Neuronal stem cell (in vitro differentiated cells): ENCODE measurements around the gene LGMN.

Experiments
- DNase-seq: peaks from one replicate; pipeline ENCODE4 v3.0.0-alpha.2; 2013; ENCODE audit warnings: low spot score
- H2AFZ ChIP-seq: one replicate; pipeline ENCODE4 v1.6.1; 2013; ENCODE audit warnings: mild to moderate bottlenecking, low read length, inconsistent platforms
- H2AK5ac ChIP-seq: 2 replicates; pipeline ENCODE4 v1.6.1; 2013; ENCODE audit warnings: low read depth, mild to moderate bottlenecking, inconsistent platforms, low read length, moderate library complexity, mixed read lengths
- H2BK120ac ChIP-seq: 2 replicates; pipeline ENCODE4 v1.6.1; 2013; ENCODE audit warnings: low read depth, mild to moderate bottlenecking, inconsistent platforms, low read length, moderate library complexity, mixed read lengths
- H2BK12ac ChIP-seq: one replicate; pipeline ENCODE4 v1.6.1; 2013; ENCODE audit warnings: low read length, inconsistent platforms
- H2BK15ac ChIP-seq: 2 replicates; pipeline ENCODE4 v1.6.1; 2013; ENCODE audit warnings: mild to moderate bottlenecking, low read length, inconsistent platforms, mixed read lengths
- H2BK5ac ChIP-seq: one replicate; pipeline ENCODE4 v1.6.1; 2013; ENCODE audit warnings: inconsistent platforms, mild to moderate bottlenecking, low read length, moderate library complexity
- H3K14ac ChIP-seq: one replicate; pipeline ENCODE4 v1.6.1; 2013; ENCODE audit warnings: low read length, inconsistent platforms
- H3K18ac ChIP-seq: 2 replicates; pipeline ENCODE4 v1.6.1; 2013; ENCODE audit warnings: low read length, inconsistent platforms
- H3K23ac ChIP-seq: 2 replicates; pipeline ENCODE4 v1.6.1; 2013; ENCODE audit warnings: low read depth, mild to moderate bottlenecking, mixed read lengths, low read length, inconsistent platforms; ENCODE audit not compliant: poor library complexity
- H3K27ac ChIP-seq: replicated peaks from 3 replicates; pipeline ENCODE4 v1.5.1; 2013; ENCODE audit warnings: low read length, inconsistent platforms
- H3K27me3 ChIP-seq, 3 experiments: 2 replicates each; pipeline ENCODE4 v1.6.1; 2013; ENCODE audit warnings: low read length in 3 of 3, mild to moderate bottlenecking in 2 of 3, inconsistent platforms in 1 of 3, low read depth in 1 of 3, mixed read lengths in 1 of 3, moderate library complexity in 1 of 3; ENCODE audit not compliant: control insufficient read depth in 3 of 3, insufficient read depth in 3 of 3
- H3K36me3 ChIP-seq, 2 donors: replicated peaks in 1 of 2; 2 replicates each; pipeline ENCODE4 v1.6.1; 2013; ENCODE audit warnings: low read length in 2 of 2; ENCODE audit not compliant: control insufficient read depth in 2 of 2, insufficient read depth in 2 of 2
- H3K4ac ChIP-seq: 2 replicates; pipeline ENCODE4 v1.6.1; 2013; ENCODE audit warnings: inconsistent platforms, mild to moderate bottlenecking, low read length, moderate library complexity
- H3K4me1 ChIP-seq, 2 donors: 1 replicate in 1 of 2; 2 replicates in 1 of 2; pipeline ENCODE4 v1.6.1; 2013; ENCODE audit warnings: low read length in 2 of 2, low read depth in 1 of 2; ENCODE audit not compliant: control insufficient read depth in 2 of 2, insufficient read depth in 1 of 2
- H3K4me2 ChIP-seq: one replicate; pipeline ENCODE4 v1.6.1; 2013; ENCODE audit warnings: mild to moderate bottlenecking, low read length, inconsistent platforms; ENCODE audit not compliant: insufficient read depth, poor library complexity, severe bottlenecking
- H3K4me3 ChIP-seq, 2 donors: 2 replicates each; pipeline ENCODE4 v1.5.1; 2013; ENCODE audit warnings: low read length in 2 of 2, mild to moderate bottlenecking in 2 of 2, inconsistent platforms in 1 of 2, moderate library complexity in 1 of 2
- H3K79me1 ChIP-seq: one replicate; pipeline ENCODE4 v1.6.1; 2013; ENCODE audit warnings: low read depth, mild to moderate bottlenecking, inconsistent platforms, low read length, moderate library complexity
- H3K9ac ChIP-seq: one replicate; pipeline ENCODE4 v1.6.1; 2013; ENCODE audit warnings: mild to moderate bottlenecking, low read depth, low read length, inconsistent platforms; ENCODE audit not compliant: poor library complexity
- H3K9me3 ChIP-seq, 2 donors: replicated peaks in 1 of 2; 2 replicates each; pipeline versions ENCODE3 to v1.6.1; 2013; ENCODE audit warnings: low read length in 2 of 2, mild to moderate bottlenecking in 2 of 2, inconsistent platforms in 1 of 2, low read depth in 1 of 2, mixed read lengths in 1 of 2, moderate library complexity in 1 of 2; ENCODE audit not compliant: control insufficient read depth in 2 of 2, insufficient read depth in 1 of 2
- H4K8ac ChIP-seq: one replicate; pipeline ENCODE4 v1.6.1; 2013; ENCODE audit warnings: low read depth, mild to moderate bottlenecking, inconsistent platforms, low read length, moderate library complexity
- H4K91ac ChIP-seq: one replicate; pipeline ENCODE4 v1.6.1; 2013; ENCODE audit warnings: low read length, low read depth, mild to moderate bottlenecking, inconsistent platforms; ENCODE audit not compliant: poor library complexity
- WGBS, 2 donors: extraction: QIAGEN DNeasy Blood & Tissue Kit; methylation state at CpG; one replicate each; pipeline ENCODE4 v1.1.7; 2013; ENCODE audit warnings: missing lambda C conversion rate in 2 of 2, mixed read lengths in 1 of 2; ENCODE audit not compliant: insufficient read length in 2 of 2, insufficient replicate concordance in 1 of 2; ENCODE audit errors: extremely low coverage in 2 of 2; 5-methylcytosine and 5-hydroxymethylcytosine counted together

The LGMN gene

DNA sequence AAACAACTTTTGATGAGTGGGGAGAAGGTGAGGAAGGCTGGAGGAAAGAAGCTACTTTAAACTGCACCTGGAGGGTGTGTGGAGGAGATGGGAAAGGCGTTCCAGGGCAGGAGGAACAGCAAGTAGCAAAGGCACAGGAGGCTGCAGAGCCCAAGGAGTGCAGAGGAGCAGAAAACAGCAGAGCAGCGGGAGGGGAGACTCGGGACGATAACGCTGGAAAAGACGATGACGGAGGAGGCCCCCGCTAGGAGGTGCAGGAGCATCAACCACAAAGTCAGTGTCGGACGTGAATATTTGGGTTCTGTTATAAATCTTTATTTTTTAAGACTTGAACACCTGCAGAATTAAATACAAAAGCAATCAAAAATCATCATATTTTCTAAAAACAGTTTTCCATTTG, 44.9 kb downstream of the LGMN start:
- Histone ChIP-seq H3K36me3 (peaks cover 20 to 39% of the 10 kb centered on the region in 2 donors), H3K4me1 (no peaks in the 10 kb centered on the region), H3K79me1 (no peaks in the 10 kb centered on the region), H2AFZ (no peak overlapping the region), H2BK12ac (no peak overlapping the region), H2BK5ac (peak overlapping the region; percentile 75), H3K4me3 (no peak overlapping the region), H3K27me3 (no peaks in the 10 kb centered on the region), H3K4me2 (no peak overlapping the region), H2BK15ac (no peak overlapping the region), H3K14ac (no peak overlapping the region), H4K91ac (no peak overlapping the region), H3K9ac (no peak overlapping the region), H3K27ac (no peak overlapping the region), H2AK5ac (no peak overlapping the region), H3K9me3 (no peaks in the 10 kb centered on the region), H3K23ac (no peak overlapping the region), H3K4ac (no peak overlapping the region), H3K18ac (no peak overlapping the region), H2BK120ac (no peak overlapping the region), H4K8ac (no peak overlapping the region)
- no peak for DNase-seq
- no CpG with 5 or more reads among the region's 10 CpGs for WGBS, 2 donors

DNA sequence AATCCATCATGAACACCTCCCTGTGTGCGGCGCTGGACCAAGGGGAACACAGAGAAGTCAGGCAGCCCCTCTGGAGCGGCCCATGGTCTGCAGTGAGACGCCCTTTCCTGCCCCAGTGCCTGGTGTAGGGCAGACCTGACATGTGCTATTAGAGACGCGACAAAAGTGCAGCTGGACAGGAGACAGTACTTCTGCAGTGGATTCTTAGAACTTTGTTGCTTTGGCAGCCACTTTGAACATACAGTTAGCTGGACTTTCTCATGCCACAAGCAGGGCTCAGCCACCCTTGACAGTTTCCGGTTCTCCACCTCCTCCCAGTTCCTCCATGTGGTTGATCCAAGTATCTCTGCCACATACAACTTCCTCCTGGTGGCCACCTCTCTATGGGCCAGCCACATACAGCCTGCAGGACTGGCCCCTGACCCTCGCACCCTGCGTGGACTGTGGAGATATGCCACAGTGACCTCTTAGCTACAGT, 45.9 kb downstream of the LGMN start:
- Histone ChIP-seq H4K91ac (no peak overlapping the region), H3K9ac (no peak overlapping the region), H3K14ac (no peak overlapping the region), H2BK15ac (no peak overlapping the region), H3K79me1 (no peaks in the 10 kb centered on the region), H3K27ac (no peak overlapping the region), H3K4ac (no peak overlapping the region), H3K23ac (no peak overlapping the region), H3K4me2 (no peak overlapping the region), H3K4me3 (no peak overlapping the region), H3K18ac (no peak overlapping the region), H4K8ac (no peak overlapping the region), H3K27me3 (no peaks in the 10 kb centered on the region), H2AFZ (no peak overlapping the region), H3K4me1 (no peaks in the 10 kb centered on the region), H2BK120ac (no peak overlapping the region), H2AK5ac (no peak overlapping the region), H3K9me3 (no peaks in the 10 kb centered on the region), H3K36me3 (peaks cover 20 to 39% of the 10 kb centered on the region in 2 donors), H2BK12ac (no peak overlapping the region), H2BK5ac (no peak overlapping the region)
- WGBS, 2 donors, result no CpG with 5 or more reads among the region's 9 CpGs
- no peak for DNase-seq

DNA sequence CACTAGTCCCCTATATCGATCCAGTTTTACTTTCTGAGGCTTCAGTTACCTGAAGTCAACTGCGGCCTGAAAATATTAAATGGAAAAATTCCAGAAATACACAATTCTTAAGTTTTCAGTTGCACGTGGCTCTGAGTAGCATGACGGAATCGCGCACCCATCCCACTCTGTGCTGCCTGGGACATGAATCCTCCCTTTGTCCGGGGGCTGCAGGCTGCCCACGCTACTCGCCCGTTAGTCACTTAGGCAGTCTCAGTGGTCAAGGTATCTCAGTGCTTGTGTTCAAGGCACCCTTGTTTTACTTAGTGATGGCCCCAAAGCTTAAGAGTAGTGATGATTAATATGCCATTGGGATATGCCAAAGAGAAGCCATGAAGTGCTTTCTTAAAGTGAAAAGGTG, 46.6 kb downstream of the LGMN start:
- H3K23ac ChIP-seq, result no peak overlapping the region

DNA sequence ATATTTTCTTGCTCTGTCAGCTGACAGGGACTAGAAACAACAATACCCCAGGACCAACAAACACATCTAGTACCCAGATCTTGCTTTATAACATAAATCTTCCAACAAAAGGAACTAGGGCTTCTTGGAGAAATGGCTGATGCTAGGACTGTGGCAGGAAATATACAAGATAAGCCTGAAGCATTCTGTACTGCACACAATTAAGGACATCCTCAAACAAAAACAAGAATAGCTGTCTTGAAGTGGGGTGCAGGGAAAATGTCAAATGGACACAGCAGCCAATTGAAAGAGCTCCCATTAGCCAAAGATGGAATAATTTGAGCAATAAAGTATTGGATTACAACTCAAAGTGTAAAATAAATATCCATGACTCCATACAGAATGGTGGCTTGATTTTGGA, 50.0 kb downstream of the LGMN start:
- Histone ChIP-seq H3K4ac (no peak overlapping the region), H2AFZ (no peak overlapping the region), H2BK5ac (no peak overlapping the region), H3K18ac (no peak overlapping the region), H4K91ac (no peak overlapping the region), H3K27ac (no peak overlapping the region), H3K23ac (no peak overlapping the region), H3K79me1 (no peaks in the 10 kb centered on the region), H3K4me1 (no peaks in the 10 kb centered on the region), H2BK120ac (no peak overlapping the region), H2AK5ac (no peak overlapping the region), H4K8ac (no peak overlapping the region), H3K36me3 (peaks cover 2 to 5% of the 10 kb centered on the region in 2 donors), H3K14ac (no peak overlapping the region), H2BK15ac (no peak overlapping the region), H3K4me3 (no peak overlapping the region), H3K4me2 (no peak overlapping the region), H3K27me3 (no peaks in the 10 kb centered on the region), H2BK12ac (no peak overlapping the region), H3K9me3 (no peaks in the 10 kb centered on the region), H3K9ac (no peak overlapping the region)
- DNase-seq, result no peak

More for the DNA sequence above, 46.6 kb downstream of the LGMN start:
- H2BK120ac ChIP-seq, result no peak overlapping the region
- no peak overlapping the region for H2BK12ac ChIP-seq
- H4K8ac ChIP-seq, result no peak overlapping the region
- no peak overlapping the region for H3K14ac ChIP-seq
- H3K4me1 ChIP-seq, result no peaks in the 10 kb centered on the region
- no peak overlapping the region for H2BK15ac ChIP-seq
- H3K9me3 ChIP-seq, result no peaks in the 10 kb centered on the region
- H3K9ac ChIP-seq, result no peak overlapping the region
- no CpG with 5 or more reads among the region's 10 CpGs for WGBS, 2 donors
- H3K79me1 ChIP-seq, result no peaks in the 10 kb centered on the region
- no peak overlapping the region for H3K4ac ChIP-seq
- no peak overlapping the region for H3K4me3 ChIP-seq
- no peak overlapping the region for H3K27ac ChIP-seq
- H3K36me3 ChIP-seq, result peaks cover 17 to 33% of the 10 kb centered on the region in 2 donors
- H2AFZ ChIP-seq, result no peak overlapping the region
- no peak overlapping the region for H3K18ac ChIP-seq
- no peak overlapping the region for H2AK5ac ChIP-seq
- H3K27me3 ChIP-seq, result no peaks in the 10 kb centered on the region
- H3K4me2 ChIP-seq, result no peak overlapping the region
- H2BK5ac ChIP-seq, result no peak overlapping the region
- no peak overlapping the region for H4K91ac ChIP-seq
- DNase-seq, result no peak
